GM10847 (cell line): ENCODE data around the gene LUC7L.

ENCODE experiments used
- POLR2A ChIP-seq: IDR thresholded peaks from 2 replicates; pipeline ENCODE4 v1.6.1; 2011; ENCODE audit not compliant: insufficient read length; ENCODE audit errors: extremely low read depth

Gene LUC7L

DNA sequence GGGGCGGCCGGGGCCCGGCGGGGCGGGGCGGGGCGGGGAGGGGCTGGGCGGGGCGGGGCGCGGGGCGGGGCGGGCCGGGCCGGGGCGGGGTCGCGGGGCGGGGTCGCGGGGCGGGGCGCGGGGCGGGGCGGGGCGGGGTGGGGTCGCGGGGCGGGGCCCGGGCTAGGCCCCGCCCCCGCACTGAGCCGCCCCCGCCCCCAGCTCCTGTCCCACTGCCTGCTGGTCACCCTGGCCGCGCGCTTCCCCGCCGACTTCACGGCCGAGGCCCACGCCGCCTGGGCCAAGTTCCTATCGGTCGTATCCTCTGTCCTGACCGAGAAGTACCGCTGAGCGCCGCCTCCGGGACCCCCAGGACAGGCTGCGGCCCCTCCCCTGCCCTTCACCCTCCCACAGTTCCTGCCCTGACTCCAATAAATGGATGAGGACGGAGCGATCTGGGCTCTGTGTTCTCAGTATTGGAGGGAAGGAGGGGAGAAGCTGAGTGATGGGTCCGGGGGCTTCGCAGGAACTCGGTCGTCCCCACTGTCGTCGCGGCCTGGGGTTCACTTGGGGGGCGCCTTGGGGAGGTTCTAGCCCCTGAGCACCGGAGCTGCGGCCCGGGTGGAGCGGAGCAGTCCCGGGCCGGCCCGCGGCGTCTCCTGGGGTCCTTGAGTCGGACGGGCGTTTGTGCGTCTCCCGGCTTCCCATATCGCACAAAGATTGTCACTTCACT lies 64.3 kb downstream of the LUC7L start:
- no peak for TF ChIP-seq POLR2A

DNA sequence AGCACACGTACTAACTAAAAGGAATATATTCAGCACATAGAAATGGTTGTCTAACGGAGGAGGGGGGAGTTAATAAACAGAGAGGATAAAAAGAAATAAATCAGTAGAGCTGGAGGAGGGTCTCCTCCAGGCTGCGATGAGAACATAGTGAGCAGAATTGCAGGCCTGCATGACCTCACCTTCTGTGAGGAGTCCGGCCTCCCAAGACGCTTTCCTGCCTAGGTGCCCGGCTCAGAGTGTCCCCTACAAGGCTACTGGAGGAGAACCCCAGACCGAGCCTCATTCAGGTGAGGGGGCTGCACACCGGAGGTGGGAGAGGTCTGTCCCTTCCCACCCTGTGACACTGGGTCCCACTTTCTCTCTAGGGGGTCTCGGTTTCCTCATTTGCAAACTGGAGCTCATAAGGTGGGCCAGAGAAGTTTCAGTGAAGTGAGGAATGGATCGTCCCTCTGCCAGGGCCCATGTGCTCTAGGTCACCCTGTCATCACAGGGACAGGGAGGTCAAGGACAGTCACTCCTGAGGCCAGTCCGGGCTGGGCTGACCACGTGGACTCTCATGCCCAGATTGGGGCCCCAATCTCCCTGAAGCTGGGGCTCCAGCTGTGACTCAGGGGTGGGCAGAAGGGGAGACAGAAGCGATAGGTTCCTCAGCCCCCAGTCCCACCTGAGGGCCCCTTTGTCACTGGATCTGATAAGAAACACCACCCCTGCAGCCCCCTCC lies 66.8 kb downstream of the LUC7L start:
- no peak for TF ChIP-seq POLR2A

GRCh38 chr16:160691-161190 lies 68.5 kb downstream of the LUC7L start:
- no peak for TF ChIP-seq POLR2A

GRCh38 chr16:159136-159849 lies 70.0 kb downstream of the LUC7L start:
- no peak for TF ChIP-seq POLR2A

GRCh38 chr16:155031-155398 lies 74.2 kb downstream of the LUC7L start:
- TF ChIP-seq POLR2A, result no peak

GRCh38 chr16:154217-155030 lies 74.8 kb downstream of the LUC7L start:
- no peak for TF ChIP-seq POLR2A

DNA sequence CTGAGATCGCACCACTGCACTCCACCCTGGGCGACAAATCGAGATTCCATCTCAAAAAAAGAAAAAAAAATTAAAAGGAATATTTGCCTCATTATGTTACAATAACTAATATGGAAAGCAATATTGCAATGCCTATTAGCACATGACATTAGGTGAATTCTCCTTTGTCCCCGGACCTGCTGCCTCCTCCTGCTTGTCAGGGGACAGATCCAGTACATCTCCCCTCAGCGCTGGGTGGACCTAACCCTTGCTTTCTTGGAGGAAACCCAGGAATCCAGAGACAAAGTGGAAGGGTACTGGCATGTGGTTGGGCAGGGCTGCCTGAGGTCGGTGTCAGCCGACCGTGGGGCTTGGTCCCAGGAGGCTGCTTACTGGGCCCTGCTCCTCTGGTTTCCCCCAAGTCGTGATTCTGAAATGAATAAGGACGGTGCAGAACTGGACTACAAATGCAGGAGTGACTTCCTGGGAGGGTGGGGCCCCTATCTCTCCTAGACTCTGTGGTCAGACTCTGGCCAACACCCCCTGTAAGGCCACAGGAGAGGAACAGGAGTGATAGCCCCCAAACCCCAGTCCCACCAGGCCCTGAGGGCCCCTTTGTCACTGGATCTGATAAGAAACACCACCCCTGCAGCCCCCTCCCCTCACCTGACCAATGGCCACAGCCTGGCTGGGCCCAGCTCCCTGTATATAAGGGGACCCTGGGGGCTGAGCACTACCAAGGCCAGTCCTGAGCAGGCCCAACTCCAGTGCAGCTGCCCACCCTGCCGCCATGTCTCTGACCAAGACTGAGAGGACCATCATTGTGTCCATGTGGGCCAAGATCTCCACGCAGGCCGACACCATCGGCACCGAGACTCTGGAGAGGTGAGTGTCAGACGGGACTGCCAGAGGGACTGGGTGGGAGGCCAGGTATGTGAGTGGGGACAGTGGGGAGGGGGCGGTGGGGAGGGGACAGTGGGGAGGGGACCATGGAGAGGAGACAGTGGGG lies 76.8 kb downstream of the LUC7L start, which contains the start of gene HBZ:
Gene HBZ (plus strand): TSS at position 504 of the 988 bp plus-strand sequence. CDS start 266 bp downstream, at position 770.
- no peak for TF ChIP-seq POLR2A

DNA sequence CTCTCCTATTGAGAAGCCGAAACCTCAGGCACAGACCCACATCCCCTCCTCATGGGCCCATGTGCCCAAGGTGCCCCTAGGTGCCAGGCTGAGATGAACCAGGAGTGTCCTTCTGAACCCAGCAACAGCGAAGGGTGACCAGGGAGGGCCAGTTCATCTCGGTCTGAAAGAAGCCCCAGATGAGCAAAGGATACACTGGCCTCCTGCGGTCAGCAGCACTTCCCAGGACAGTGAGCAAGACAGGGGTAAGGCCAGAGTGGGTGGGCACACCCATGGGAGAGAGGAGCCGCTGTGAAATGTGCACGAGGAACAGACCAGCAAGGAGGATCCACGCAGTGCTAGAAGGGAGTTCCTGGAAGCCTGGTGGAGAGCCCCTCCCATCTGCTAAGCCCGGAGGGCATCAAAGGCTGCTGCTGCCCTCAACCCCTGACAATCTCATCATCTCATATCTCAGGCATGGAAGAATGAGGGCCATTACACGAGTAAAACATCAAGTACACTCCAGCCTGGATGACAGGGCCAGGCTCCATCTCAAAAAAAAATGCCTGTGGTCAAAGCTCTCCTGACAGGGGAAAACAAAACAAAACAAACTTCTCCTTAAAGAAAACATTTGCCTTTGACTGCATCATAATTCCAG lies 80.1 kb downstream of the LUC7L start:
- TF ChIP-seq POLR2A, result no peak

- TF ChIP-seq POLR2A, result no peak
These were observed 82.6 kb downstream of the LUC7L start for GRCh38 chr16:146646-147045.

GRCh38 chr16:144797-145252 lies 84.4 kb downstream of the LUC7L start:
- TF ChIP-seq POLR2A, result no peak

DNA sequence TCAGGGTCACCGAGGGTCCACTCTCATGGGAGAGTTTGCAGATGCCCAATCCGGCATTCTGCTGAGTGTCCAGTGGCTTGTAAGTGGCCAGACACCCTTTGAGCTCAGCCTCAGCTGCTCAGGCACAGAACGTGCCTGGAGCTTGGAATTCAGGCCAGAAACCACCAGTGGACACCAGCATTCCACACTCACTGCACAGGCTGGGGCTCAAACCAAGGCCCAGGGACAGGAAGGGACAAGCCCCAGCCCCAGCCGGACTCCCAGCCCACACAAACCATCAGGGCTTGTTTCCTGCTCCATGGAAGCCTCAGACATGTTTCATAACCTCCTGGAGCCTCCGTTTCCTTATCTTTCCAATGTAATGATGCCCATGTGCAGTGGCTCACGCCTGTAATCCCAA lies 85.8 kb downstream of the LUC7L start:
- no peak for TF ChIP-seq POLR2A

DNA sequence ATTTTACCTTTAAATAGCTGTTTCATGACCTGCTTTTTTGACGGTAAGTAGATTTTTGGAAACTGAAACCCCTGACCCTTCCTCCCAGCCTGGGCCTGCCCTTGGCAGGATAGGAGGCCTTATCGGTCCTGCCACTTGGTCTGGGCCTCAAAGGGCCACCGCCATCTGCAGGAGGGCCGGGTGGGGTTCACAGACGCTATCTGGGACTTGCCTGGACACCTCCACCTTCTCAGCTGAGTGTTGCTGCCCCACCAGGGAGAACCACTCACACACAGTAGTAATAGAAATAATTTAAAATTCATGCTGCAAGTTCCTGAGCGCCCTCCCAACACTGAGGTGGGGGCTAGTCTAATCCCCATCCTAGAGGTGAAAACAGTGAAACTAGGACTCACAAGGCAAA lies 86.2 kb downstream of the LUC7L start:
- no peak for TF ChIP-seq POLR2A

DNA sequence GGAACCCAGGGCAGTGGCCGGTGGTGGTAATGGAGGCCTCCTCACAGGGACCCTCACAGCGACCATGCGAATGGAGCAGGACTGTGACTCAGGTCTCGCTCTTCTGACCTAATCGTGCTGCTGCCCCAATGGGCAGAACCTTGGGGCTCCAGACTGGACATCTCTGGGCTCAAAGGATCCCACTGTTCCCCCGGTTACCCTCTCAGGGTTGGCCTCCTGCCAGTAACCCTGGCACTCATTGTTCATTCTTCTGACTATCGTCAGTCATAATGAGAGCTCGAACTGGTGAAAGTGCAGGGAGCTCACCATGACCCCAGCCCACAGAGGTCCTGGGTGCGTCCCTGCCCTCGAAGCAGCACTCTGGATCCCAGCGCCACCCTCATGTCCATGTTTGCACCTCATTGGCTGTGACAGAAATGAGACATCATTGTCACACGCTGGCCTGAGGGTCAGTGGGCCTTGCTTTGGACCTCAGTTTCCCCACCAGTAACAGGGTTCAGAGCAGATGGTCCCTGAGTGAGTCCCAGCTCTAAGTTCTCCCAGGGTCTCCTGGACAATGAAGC lies 86.8 kb downstream of the LUC7L start:
- no peak for TF ChIP-seq POLR2A
